ENCODE data around the gene ANXA5.

Gene ANXA5

GRCh38 chr4:121633653-121634052, 63.1 kb downstream of the ANXA5 start:
- no peaks in the 10 kb centered on the region for H3K36me3 ChIP-seq (ENCODE audit: control insufficient read depth, insufficient read depth, low read length)
- H3K27me3 ChIP-seq (replicated peaks; ENCODE audit: control insufficient read depth, insufficient read depth, low read length) = no peaks in the 10 kb centered on the region; the same call in 1 of the 2 replicates
- no peak overlapping the region for H3K4me3 ChIP-seq (replicated peaks; ENCODE audit: low read depth, low read length)
- no peak for TF ChIP-seq CTCF (IDR thresholded peaks at IDR 0.05; ENCODE audit: insufficient read depth, low read length, poor library complexity, severe bottlenecking)
- no peak for DNase-seq (ENCODE audit: extremely low read depth, insufficient read length)

GRCh38 chr4:121632636-121633035, 64.1 kb downstream of the ANXA5 start:
- Histone ChIP-seq H3K27me3 (replicated peaks; ENCODE audit: control insufficient read depth, insufficient read depth, low read length) (no peaks in the 10 kb centered on the region; the same call in 1 of the 2 replicates), H3K4me3 (replicated peaks; ENCODE audit: low read depth, low read length) (no peak overlapping the region), H3K36me3 (ENCODE audit: control insufficient read depth, insufficient read depth, low read length) (no peaks in the 10 kb centered on the region)
- no peak for DNase-seq (ENCODE audit: extremely low read depth, insufficient read length)
- no peak for TF ChIP-seq CTCF (IDR thresholded peaks at IDR 0.05; ENCODE audit: insufficient read depth, low read length, poor library complexity, severe bottlenecking)

All from GM06990 (cell line).